ENCODE data around the gene NPAS3.

The NPAS3 gene

DNA sequence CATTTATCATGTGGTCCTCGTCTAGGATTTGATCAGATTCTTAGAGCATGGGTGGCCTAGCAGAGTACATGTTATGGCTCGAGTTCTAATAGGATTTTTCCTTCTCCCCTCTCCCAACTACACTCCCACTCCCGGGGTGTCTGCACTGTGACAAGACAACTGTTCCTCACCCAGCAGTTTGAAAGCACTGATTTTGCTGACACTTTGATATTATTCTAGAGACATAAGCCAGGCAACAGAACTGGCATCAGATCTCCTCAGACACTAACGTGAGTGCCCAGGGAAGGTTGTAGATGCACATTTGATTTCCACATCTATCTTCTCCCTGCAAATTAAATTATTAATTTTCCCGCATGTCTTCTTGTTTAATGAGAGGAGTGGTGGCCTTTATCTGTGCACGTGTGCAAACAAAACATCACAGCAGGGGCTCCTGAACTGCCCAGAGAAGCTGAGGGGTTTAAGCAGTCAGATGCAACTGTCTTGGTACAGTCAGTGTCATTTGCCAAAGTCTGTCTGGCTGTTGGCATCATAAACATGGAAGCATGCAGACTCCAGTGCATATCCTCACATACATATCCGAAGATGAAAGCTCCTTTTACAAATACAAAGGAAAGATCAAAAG, 491.8 kb downstream of the NPAS3 start:
- in situ Hi-C loops (cut with MboI; ENCODE audit: low sequenced_read_pairs), result no loop called here

DNA sequence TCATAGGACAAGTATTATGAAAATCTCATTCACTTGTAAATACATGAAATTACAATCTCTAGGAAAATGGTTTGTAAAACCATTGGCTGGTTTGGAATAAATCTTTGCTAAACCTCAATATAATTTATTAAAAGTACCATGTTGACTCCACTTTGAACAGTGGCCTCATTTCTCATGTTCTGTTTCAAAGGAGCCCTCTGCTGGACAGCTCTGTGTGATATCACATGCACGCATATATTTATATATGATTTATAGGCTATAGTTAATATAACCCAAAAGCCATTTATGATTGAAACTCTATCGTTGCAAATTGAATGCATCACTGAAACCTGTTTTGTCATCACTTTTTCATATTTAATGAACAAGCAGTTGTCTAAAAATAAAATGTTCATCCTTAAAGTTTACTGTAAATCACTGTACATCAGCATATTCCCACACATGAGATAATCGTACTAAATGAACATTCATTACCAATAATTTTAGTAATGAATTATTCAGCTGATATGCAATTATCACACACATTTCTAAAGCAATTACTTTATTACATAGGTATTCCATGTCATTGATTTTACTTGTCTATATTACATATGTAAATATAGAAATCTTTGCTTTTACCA, 493.8 kb downstream of the NPAS3 start:
- in situ Hi-C loops (cut with MboI; ENCODE audit: low sequenced_read_pairs), result no loop called here

- in situ Hi-C loops (cut with MboI; ENCODE audit: low sequenced_read_pairs), result no loop called here
Measured at GRCh38 chr14:33433396-33433795, 494.7 kb downstream of the NPAS3 start.

- in situ Hi-C loops (cut with MboI; ENCODE audit: low sequenced_read_pairs), result no loop called here
Measured at GRCh38 chr14:33435911-33436689, 497.4 kb downstream of the NPAS3 start.

- in situ Hi-C loops (cut with MboI; ENCODE audit: low sequenced_read_pairs), result no loop called here
Measured at GRCh38 chr14:33441633-33442032, 503.0 kb downstream of the NPAS3 start.

DNA sequence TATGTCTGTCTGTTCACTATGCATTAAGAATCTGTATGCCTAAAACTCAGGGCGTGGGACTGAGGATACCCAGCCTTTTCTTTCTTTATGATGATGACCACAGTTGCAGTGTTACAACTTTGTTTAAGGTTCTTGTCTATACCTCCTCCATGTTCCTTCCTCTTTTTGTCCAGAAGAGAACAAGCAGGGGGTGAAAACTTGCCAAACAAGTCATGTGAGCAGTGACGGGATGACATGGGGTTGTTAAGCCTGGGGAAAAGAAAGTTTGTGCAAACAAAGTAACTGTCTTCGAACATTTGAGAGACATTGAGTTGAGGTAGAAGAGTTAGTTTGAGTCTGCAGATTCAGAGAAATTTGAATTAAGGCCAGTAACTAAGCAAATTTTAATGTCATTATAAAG, 505.5 kb downstream of the NPAS3 start:
- in situ Hi-C loops (cut with MboI; ENCODE audit: low sequenced_read_pairs), result no loop called here

DNA sequence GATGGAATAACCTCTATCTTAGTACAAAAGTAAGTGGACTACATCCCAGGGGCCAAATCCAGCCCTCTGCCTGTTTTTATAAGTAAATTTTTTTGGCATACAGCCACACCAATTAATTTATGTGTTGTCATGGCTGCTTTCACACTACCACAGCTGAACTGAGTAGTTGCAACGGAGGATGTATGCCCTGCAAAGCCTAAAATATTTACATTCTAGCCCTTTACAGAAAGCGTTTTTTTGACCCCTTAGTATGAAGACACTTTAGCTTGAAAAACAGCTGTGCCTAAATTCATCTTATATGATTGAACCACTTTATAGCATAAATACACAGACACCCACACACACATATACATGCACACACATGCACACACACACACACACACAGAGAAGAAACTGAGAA, 510.6 kb downstream of the NPAS3 start:
- in situ Hi-C loops (cut with MboI; ENCODE audit: low sequenced_read_pairs), result no loop called here

DNA sequence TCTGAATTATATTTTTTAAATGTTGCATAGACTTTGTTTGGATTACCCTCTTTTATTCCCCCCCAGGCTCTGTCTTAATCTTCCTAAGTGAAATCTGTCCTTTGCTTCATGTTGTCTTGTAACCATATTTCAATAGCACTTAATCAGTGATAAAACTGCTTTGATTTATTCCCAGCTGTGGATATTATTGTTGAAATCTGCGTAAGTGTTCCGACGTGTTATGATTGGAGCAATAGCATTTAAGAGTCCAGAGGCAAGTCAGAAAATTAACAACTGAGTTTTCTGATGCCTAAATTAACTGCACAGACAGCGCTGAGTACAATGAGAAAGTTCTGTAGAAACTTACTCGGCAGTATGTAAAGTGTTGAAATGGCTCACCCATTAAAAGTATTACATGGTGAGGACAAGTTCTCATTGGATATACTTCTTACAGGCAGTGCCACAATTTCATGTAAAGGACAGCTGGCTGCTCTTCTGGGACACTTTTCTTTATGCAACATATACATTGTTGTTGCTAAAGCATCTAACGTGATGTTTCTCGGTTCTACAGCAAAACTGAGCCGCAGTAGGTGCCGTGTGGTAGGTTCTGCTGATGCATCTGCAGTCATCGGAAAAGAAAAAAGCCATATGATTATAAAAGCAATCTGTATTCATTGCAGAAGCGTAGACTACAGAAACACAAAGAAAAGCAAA, 511.2 kb downstream of the NPAS3 start:
- in situ Hi-C loops (cut with MboI; ENCODE audit: low sequenced_read_pairs), result no loop called here

- in situ Hi-C loops (cut with MboI; ENCODE audit: low sequenced_read_pairs), result no loop called here
Measured at GRCh38 chr14:33450416-33450815, 511.7 kb downstream of the NPAS3 start.

- in situ Hi-C loops (cut with MboI; ENCODE audit: low sequenced_read_pairs), result no loop called here
Measured at GRCh38 chr14:33451211-33451610, 512.5 kb downstream of the NPAS3 start.

- in situ Hi-C loops (cut with MboI; ENCODE audit: low sequenced_read_pairs), result no loop called here
Measured at GRCh38 chr14:33452995-33453394, 514.3 kb downstream of the NPAS3 start.

DNA sequence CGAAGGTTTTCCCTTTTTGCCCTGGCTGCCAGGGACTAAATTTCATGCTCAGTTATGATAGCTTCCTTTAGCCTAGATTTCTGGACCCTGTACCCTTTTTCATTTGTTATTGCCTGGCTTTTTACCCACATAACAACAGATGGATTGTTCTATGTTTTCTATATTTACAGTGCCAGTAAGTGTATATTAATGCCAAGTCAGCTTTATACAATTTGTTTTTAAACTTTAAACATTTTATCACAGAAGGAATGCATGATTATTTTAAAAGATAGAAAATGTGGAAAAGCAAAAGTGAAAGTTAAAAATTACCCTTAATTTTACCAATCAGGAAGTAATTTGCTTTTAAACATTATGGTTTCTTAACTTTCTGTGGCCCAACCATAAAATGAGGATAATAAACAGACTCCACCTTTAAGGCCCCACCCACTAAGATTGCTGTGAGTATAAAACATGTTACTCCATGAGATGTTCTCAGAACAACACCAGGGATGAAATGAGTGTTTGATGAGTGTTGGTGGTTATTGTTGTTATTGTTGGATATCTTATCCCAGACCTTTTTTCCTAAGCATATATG, 515.4 kb downstream of the NPAS3 start:
- in situ Hi-C loops (cut with MboI; ENCODE audit: low sequenced_read_pairs), result no loop called here

DNA sequence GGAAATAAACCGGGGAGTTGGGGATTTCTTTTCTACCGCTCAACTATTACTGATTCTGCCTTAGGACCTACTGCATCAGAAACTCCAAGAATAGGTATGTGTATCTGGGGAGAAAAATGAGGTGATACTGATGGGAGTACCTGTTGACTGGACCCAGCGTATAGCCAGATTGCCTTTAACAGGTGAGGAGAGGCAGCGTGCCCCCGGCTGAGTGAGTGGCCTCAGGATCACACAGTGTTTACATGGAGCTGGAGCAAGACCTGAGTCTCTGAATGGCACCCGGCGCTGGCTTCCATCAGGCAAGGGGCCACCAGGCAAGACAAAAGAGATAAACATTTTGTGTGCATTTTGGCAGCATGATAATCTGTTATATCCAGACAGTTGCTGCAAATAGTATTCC, 516.0 kb downstream of the NPAS3 start:
- in situ Hi-C loops (cut with MboI; ENCODE audit: low sequenced_read_pairs), result no loop called here

GRCh38 chr14:33455654-33456345, 517.1 kb downstream of the NPAS3 start:
- in situ Hi-C loops (cut with MboI; ENCODE audit: low sequenced_read_pairs), result no loop called here

DNA sequence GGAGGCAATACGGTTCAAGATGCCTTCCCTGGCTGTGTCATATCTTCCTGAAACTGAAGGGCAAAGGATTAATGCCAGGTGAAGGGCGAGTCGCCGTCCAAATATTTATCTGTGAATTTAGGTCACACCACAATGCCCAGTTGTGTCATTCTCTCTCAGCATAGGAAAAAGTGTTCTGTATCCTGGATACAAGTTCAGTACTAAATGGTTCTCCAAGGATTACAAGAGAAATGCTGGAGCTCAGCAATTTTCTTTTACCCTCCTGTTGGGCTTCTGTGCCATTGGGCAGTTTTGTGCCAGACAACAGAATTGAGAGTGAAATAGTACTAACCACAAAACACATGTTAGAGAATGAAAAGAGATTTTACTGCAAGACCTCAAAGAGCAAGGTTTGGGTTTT, 518.3 kb downstream of the NPAS3 start:
- in situ Hi-C loops (cut with MboI; ENCODE audit: low sequenced_read_pairs), result no loop called here

DNA sequence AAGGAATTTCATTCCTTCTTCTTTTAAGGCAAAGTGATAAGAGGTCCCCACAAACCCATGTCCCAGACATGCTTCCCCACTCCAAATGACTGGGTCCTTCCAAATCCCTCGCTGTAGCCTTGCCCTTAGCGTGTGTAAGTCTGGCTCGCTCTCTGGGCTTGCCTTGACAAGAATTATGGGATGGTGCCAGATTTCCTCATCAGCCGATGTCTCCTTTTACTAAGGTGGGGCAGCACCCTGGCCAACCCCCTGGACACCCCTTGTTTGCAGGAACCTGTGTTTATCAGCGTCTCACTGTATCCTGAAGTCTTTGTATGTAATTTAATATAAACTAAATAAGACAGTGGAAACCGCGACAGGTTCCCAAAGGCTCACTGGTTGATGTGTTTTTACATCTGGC, 518.9 kb downstream of the NPAS3 start:
- in situ Hi-C loops (cut with MboI; ENCODE audit: low sequenced_read_pairs), result no loop called here

GRCh38 chr14:33460164-33460563, 521.5 kb downstream of the NPAS3 start:
- in situ Hi-C loops (cut with MboI; ENCODE audit: low sequenced_read_pairs), result no loop called here

DNA sequence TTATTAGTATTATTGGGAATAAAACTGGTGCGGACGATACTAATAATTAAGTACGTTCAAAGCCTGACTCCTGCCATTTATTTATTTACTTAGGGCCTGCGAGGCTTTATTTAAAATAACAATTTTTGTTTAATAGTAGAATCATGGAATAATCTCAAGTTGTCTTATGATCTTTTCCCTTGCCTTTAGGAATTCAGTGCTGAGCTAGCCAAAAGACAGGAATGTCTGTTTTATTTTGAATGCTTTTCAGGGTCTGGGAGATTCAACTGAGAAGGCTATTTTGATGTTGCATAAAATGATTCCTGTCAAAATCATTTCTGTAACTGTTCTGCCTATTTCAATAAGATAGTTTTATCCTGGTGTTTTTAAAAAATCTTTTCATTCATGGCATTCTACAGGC, 522.4 kb downstream of the NPAS3 start:
- in situ Hi-C loops (cut with MboI; ENCODE audit: low sequenced_read_pairs), result no loop called here

GRCh38 chr14:33463731-33464130, 525.1 kb downstream of the NPAS3 start:
- in situ Hi-C loops (cut with MboI; ENCODE audit: low sequenced_read_pairs), result no loop called here

DNA sequence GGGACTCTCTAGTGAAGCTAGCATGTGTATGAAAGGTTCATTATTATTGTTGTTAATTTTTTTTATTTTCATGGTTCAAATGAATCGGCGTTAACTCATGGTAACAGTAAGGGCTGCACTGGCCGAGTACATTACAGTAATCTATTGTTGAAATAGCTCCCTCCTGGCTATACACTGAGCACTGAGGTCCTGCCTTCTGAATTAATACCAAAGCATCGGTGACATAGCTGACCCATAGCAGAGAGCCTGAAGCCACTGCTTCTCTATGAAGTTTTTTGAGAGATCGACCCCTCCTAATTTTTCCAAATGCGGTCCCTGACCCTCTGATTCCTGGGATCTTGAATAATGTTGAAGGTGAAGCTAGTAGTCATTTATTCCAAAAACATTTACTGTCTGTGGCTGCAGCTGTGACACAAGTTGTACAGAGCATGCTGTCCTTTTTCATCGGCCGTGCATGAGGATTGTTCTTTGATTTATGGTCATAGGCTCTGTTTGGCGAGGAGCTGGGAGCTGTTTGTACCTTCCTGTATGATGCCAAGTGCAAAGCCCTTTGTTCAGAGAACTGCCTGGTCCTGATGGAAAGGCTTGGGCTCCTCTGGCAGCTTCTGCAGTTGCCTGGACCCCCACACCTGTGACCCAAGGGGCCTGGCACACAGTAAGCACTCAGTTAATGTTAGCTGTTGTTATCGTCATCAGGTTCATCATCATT, 525.7 kb downstream of the NPAS3 start:
- in situ Hi-C loops (cut with MboI; ENCODE audit: low sequenced_read_pairs), result no loop called here

Data from hTERT RPE-1 (cell line).